Lower leg skin (tissue), 3 donors: ENCODE results near the gene CC2D2A.

Source experiments
- CTCF ChIP-seq, 3 donors: fragments of 450-650 bp; IDR thresholded peaks; one replicate each; pipeline ENCODE4 v1.5.1; 2016; ENCODE audit warnings: antibody characterized with exemption in 3 of 3, mild to moderate bottlenecking in 3 of 3, moderate library complexity in 2 of 3
- POLR2A ChIP-seq, 2 donors: fragments of 450-650 bp; IDR thresholded peaks; one replicate each; pipeline ENCODE4 v1.6.1; 2016 to 2017; ENCODE audit warnings: antibody characterized with exemption in 2 of 2, mild to moderate bottlenecking in 1 of 2, moderate library complexity in 1 of 2

- TF ChIP-seq CTCF (IDR thresholded peaks at IDR 0.05) (no peak), POLR2A (IDR thresholded peaks at IDR 0.05) (no peak)
Measured at GRCh38 chr4:15444879-15445547, 24.7 kb upstream of the CC2D2A start.
